ENCODE results near the gene SIVA1.
A peak's percentile ranks its signal among the peaks of the same experiment; 100 is the strongest.

Gene SIVA1

GRCh38 chr14:104799244-104800014, 46.5 kb downstream of the SIVA1 start:
- DNase-seq = no peak

- peak; percentile 16 for DNase-seq
Observed at GRCh38 chr14:104800015-104800770, 47.2 kb downstream of the SIVA1 start.

GRCh38 chr14:104800771-104801519, 48.0 kb downstream of the SIVA1 start, which contains the start of gene ZBTB42:
TSS of gene ZBTB42 (plus strand) at chr14:104801101. CDS start at chr14:104801198, 97 bp downstream.
- DNase-seq = no peak

- DNase-seq = no peak
Observed at GRCh38 chr14:104801520-104802393, 48.8 kb downstream of the SIVA1 start.

- no peak for DNase-seq
Observed at GRCh38 chr14:104802394-104803184, 49.6 kb downstream of the SIVA1 start.

GRCh38 chr14:104803280-104803911, 50.4 kb downstream of the SIVA1 start:
- DNase-seq = no peak

GRCh38 chr14:104803912-104804410, 51.0 kb downstream of the SIVA1 start:
- no peak for DNase-seq

- no peak for DNase-seq
Observed at GRCh38 chr14:104804481-104805325, 51.8 kb downstream of the SIVA1 start.

- DNase-seq = peak; percentile 82
Observed at GRCh38 chr14:104805326-104805678, 52.4 kb downstream of the SIVA1 start.

GRCh38 chr14:104805941-104806624, 53.1 kb downstream of the SIVA1 start:
- no peak for DNase-seq

GRCh38 chr14:104806625-104807465, 53.9 kb downstream of the SIVA1 start:
- no peak for DNase-seq

- DNase-seq = no peak
Observed at GRCh38 chr14:104808456-104808855, 55.5 kb downstream of the SIVA1 start.
